Naive B cell (primary cell): ENCODE measurements around the gene RPS4Y1. TPM values are rescaled to one million over a fixed set of nuclear protein-coding genes. Genes with fewer than 3 reads are reported as not detected.
"Not testable (repeated sequence)": the region's sequence is repeated elsewhere in the genome, so short reads cannot be mapped to it uniquely, and the experiment has no call there.

Experiments used
- ATAC-seq, 2 donors: fragments of 150-1000 bp; cut with Tn5 transposase; 2 replicates each; pipeline ENCODE4 v1.10.0; 2021; ENCODE audit warnings: low read depth in 2 of 2, mild to moderate bottlenecking in 2 of 2, moderate library complexity in 2 of 2
- DNase-seq: peaks from one replicate; pipeline ENCODE4 v3.0.0; 2022
- H3K27ac Mint-ChIP-seq, 6 donors: one replicate each; pipeline ENCODE4 v1.8.0; 2020 to 2022; ENCODE audit warnings: mild to moderate bottlenecking in 6 of 6, mixed read lengths in 6 of 6, moderate library complexity in 5 of 6, inconsistent platforms in 2 of 6
- H3K27me3 Mint-ChIP-seq, 3 donors: one replicate each; pipeline ENCODE4 v1.8.0; 2021 to 2022; ENCODE audit warnings: mixed read lengths in 3 of 3, mild to moderate bottlenecking in 1 of 3
- H3K36me3 Mint-ChIP-seq, 2 donors: one replicate each; pipeline ENCODE4 v1.8.0; 2020 to 2022; ENCODE audit warnings: mixed read lengths in 2 of 2, inconsistent platforms in 1 of 2, mild to moderate bottlenecking in 1 of 2
- H3K4me1 Mint-ChIP-seq, 3 donors: one replicate each; pipeline ENCODE4 v1.8.0; 2020 to 2022; ENCODE audit warnings: mixed read lengths in 3 of 3, inconsistent platforms in 1 of 3, mild to moderate bottlenecking in 1 of 3, moderate library complexity in 1 of 3
- H3K4me3 Mint-ChIP-seq, 8 donors: one replicate each; pipeline ENCODE4 v1.8.0; 2020 to 2022; ENCODE audit warnings: mild to moderate bottlenecking in 8 of 8, mixed read lengths in 8 of 8, moderate library complexity in 8 of 8, inconsistent platforms in 2 of 8
- H3K9me3 Mint-ChIP-seq, 7 donors: one replicate each; pipeline ENCODE4 v1.8.0; 2020 to 2022; ENCODE audit warnings: mixed read lengths in 7 of 7, mild to moderate bottlenecking in 5 of 7, inconsistent platforms in 2 of 7, moderate library complexity in 1 of 7
- polyA plus RNA-seq, 6 donors: library from polyadenylated mRNA; unstranded; fragments of 300-500 nt; fragmentation: Illumina TruSeq; gene quantifications; one replicate each; pipeline ENCODE4 v1.2.3, GENCODE V29; 2021; ENCODE audit warnings: low read depth in 6 of 6

The RPS4Y1 gene
- 100 to 1,000 TPM in 1 of 6 donors, not detected in 5; 406 TPM for polyA plus RNA-seq

- Mint-ChIP-seq H3K9me3 (no peaks in the 10 kb centered on the region), H3K4me3 (peak within 1 kb of the TSS in 2 of 8 donors; percentile 89 to 90), H3K36me3 (no peaks in the 10 kb centered on the region), H3K27ac (peak within 1 kb of the TSS in 1 of 6 donors; percentile 95), H3K27me3 (peaks cover 0 to 9% (median 3%) of the 10 kb centered on the region in 3 donors), H3K4me1 (peaks cover 0 to 15% (median 0%) of the 10 kb centered on the region in 3 donors)
- DNase-seq (no peak), ATAC-seq (peak in 1 of 2 donors; percentile 93)
Observed at GRCh38 chrY:2841471-2841893, at the start of gene RPS4Y1. RPS4Y1 (plus strand) TSS chrY:2841602; CDS start chrY:2841625, 23 bp downstream.

GRCh38 chrY:2796977-2797523 lies 44.4 kb upstream of the RPS4Y1 start:
- no peaks in the 10 kb centered on the region for H3K4me1 Mint-ChIP-seq
- DNase-seq (no peak), ATAC-seq (no peak)
- H3K4me3 Mint-ChIP-seq, result no peak overlapping the region
- no peak overlapping the region for H3K27ac Mint-ChIP-seq
- peaks cover 0 to 4% (median 0%) of the 10 kb centered on the region in 3 donors for H3K27me3 Mint-ChIP-seq
- no peaks in the 10 kb centered on the region for H3K36me3 Mint-ChIP-seq
- no peaks in the 10 kb centered on the region for H3K9me3 Mint-ChIP-seq

GRCh38 chrY:2797991-2798390 lies 43.4 kb upstream of the RPS4Y1 start:
- H3K4me3 Mint-ChIP-seq, result no peak overlapping the region
- DNase-seq, result no peak
- H3K9me3 Mint-ChIP-seq, result no peaks in the 10 kb centered on the region
- no peak overlapping the region for H3K27ac Mint-ChIP-seq
- H3K4me1 Mint-ChIP-seq, result no peaks in the 10 kb centered on the region
- peaks cover 0 to 4% (median 0%) of the 10 kb centered on the region in 3 donors for H3K27me3 Mint-ChIP-seq
- no peaks in the 10 kb centered on the region for H3K36me3 Mint-ChIP-seq
- ATAC-seq, result no peak

DNA sequence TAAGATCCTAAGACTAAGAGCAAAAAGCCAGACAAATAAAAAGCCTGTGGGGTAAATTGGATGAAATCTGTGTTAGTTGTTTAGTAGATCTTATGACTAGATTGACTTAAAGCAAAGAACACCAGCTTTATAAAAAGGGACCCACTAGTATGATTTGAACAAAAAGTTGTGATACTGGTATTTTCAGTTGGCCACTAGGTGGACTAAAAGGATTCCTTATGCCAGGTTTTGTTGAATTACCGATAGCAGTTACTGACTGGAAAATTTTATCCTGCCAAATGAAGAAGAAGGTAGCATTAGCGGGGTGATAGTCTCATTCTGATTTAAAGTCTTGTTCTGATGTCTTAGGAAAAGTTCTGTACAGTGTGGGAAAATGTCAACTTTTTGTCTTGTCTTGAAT lies 41.2 kb upstream of the RPS4Y1 start:
- DNase-seq, result no peak
- ATAC-seq, result no peak
- H3K4me1 Mint-ChIP-seq, result no peaks in the 10 kb centered on the region
- H3K36me3 Mint-ChIP-seq, result no peaks in the 10 kb centered on the region
- H3K27ac Mint-ChIP-seq, result no peak overlapping the region
- peaks cover 0 to 9% (median 0%) of the 10 kb centered on the region in 3 donors for H3K27me3 Mint-ChIP-seq
- no peak overlapping the region for H3K4me3 Mint-ChIP-seq
- H3K9me3 Mint-ChIP-seq, result no peaks in the 10 kb centered on the region

DNA sequence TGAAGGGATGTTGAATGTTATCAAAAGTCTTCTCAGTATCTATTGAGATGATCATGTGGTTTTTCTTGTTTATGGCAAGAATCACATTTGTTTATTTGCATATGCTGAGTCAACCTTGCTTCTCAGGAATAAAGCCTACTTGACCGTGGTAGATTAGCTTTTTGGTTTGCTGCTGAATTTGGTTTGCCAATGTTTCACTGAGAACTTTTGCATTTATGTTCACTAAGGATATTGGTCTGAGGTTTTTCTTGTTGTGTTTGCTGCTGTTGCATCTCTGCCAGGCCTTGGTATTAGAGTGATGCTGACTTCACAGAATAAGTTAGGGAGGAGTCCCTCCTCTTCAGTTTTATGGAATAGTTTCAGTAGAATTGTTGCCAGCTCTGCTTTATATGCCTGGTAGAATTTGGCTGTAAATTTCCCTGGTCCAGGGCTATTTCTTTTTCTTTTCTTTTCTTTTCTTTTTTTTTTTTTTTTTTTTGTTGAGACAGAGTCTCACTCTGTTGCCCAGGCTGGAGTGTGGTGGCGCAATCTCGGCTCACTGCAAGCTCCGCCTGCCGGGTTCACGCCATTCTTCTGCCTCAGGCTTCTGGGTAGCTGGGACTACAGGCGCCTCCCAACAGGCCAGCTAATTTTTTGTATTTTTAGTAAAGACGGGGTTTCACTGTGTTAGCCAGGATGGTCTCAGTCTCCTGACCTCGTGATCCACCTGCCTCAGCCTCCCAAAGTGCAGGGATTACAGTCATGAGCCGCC lies 24.1 kb upstream of the RPS4Y1 start:
- not testable (repeated sequence) for H3K4me3 Mint-ChIP-seq, ATAC-seq, H3K27ac Mint-ChIP-seq, H3K9me3 Mint-ChIP-seq, DNase-seq, H3K27me3 Mint-ChIP-seq, H3K36me3 Mint-ChIP-seq, H3K4me1 Mint-ChIP-seq

GRCh38 chrY:2824471-2824870 lies 16.9 kb upstream of the RPS4Y1 start:
- no peaks in the 10 kb centered on the region for H3K4me1 Mint-ChIP-seq
- no peaks in the 10 kb centered on the region for H3K9me3 Mint-ChIP-seq
- no peak overlapping the region for H3K4me3 Mint-ChIP-seq
- no peak overlapping the region for H3K27ac Mint-ChIP-seq
- no peak for ATAC-seq
- no peak for DNase-seq
- H3K36me3 Mint-ChIP-seq, result no peaks in the 10 kb centered on the region
- peaks cover 0 to 8% (median 4%) of the 10 kb centered on the region in 3 donors for H3K27me3 Mint-ChIP-seq

- H3K4me3 Mint-ChIP-seq, result no peak overlapping the region
- no peaks in the 10 kb centered on the region for H3K36me3 Mint-ChIP-seq
- no peaks in the 10 kb centered on the region for H3K4me1 Mint-ChIP-seq
- peaks cover 0 to 23% (median 8%) of the 10 kb centered on the region in 3 donors for H3K27me3 Mint-ChIP-seq
- H3K27ac Mint-ChIP-seq, result no peak overlapping the region
- ATAC-seq, result no peak
- peaks cover 0 to 4% (median 0%) of the 10 kb centered on the region in 7 donors for H3K9me3 Mint-ChIP-seq
- no peak for DNase-seq
Observed at GRCh38 chrY:2828497-2828896, 12.9 kb upstream of the RPS4Y1 start.

DNA sequence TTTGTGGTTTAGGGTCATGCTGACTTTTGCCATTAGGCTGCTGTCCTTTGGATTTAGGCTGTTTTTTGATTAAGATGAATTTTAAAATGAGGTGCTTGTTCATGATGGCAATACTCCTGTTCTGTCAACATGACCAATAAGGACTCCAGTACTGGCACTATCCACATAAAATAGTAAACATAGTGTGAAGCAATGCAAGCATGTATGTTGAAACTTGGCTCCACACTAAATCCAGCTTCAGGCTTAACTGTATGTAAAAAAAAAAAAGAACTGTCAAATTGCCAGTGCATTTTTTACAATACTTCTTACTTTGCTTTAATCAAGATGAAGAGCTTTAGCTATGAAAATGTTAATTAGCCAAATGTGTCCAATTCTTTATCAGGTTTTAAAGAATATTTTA lies 6.2 kb upstream of the RPS4Y1 start:
- H3K36me3 Mint-ChIP-seq, result no peaks in the 10 kb centered on the region
- DNase-seq (no peak), ATAC-seq (no peak)
- H3K27me3 Mint-ChIP-seq, result peaks cover 0 to 44% (median 16%) of the 10 kb centered on the region in 3 donors
- H3K9me3 Mint-ChIP-seq, result peaks cover 0 to 4% (median 0%) of the 10 kb centered on the region in 7 donors
- H3K27ac Mint-ChIP-seq, result no peak overlapping the region
- no peak overlapping the region for H3K4me3 Mint-ChIP-seq
- H3K4me1 Mint-ChIP-seq, result no peaks in the 10 kb centered on the region

DNA sequence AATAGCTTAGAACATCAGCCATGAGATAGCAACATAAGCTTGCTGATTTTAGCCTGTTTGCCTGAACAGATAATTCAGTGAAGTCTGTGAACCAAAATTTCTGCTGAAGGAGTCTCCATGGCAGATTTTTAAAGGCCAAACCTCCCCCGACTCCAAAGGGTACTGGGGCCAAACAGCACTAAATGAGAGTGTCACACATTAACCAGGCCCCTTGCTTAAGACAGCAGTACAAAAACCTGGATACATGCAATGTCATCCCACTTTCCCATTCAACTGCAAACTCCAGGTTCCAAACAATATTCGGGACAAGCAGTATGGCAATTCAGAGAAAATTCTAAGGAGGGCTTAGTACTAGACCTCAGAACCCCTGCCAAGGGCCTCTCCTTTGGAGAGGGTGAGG lies 4.3 kb upstream of the RPS4Y1 start:
- Mint-ChIP-seq H3K4me1 (no peaks in the 10 kb centered on the region), H3K9me3 (no peaks in the 10 kb centered on the region), H3K36me3 (no peaks in the 10 kb centered on the region), H3K4me3 (no peak overlapping the region), H3K27ac (no peak overlapping the region), H3K27me3 (peaks cover 0 to 31% (median 12%) of the 10 kb centered on the region in 3 donors)
- ATAC-seq (no peak), DNase-seq (no peak)

GRCh38 chrY:2837932-2838331 lies 3.5 kb upstream of the RPS4Y1 start:
- Mint-ChIP-seq H3K4me1 (peaks cover 0 to under 1% (median 0%) of the 10 kb centered on the region in 3 donors), H3K4me3 (peak overlapping the region in 1 of 8 donors; percentile 43), H3K27me3 (peaks cover 0 to 29% (median 12%) of the 10 kb centered on the region in 3 donors), H3K36me3 (no peaks in the 10 kb centered on the region), H3K9me3 (no peaks in the 10 kb centered on the region), H3K27ac (no peak overlapping the region)
- no peak for ATAC-seq
- no peak for DNase-seq

GRCh38 chrY:2846791-2847190 lies 5.4 kb downstream of the RPS4Y1 start:
- DNase-seq (no peak), ATAC-seq (no peak)
- Mint-ChIP-seq H3K27me3 (no peaks in the 10 kb centered on the region), H3K4me3 (no peak overlapping the region), H3K36me3 (no peaks in the 10 kb centered on the region), H3K9me3 (no peaks in the 10 kb centered on the region), H3K4me1 (peaks cover 0 to 39% (median 0%) of the 10 kb centered on the region in 3 donors), H3K27ac (no peak overlapping the region)

DNA sequence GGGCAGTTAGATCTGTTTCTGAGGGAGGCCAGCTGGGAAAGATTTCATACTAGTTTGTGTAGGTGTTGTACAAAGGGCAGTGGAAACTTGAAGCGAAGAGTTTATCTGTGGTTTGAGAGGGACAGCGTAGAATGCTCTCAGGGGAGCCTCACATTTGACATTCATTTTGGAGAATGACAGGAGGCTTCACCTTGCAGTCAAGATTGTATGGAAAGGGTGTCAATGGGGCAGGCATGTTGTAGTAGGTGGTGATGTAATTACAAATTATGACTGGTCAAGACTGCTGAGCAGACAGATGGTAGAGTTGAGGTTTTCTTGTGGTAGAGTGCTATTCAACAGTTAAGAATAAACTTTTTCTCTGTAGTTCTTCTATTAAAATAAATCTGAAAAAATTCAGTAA lies 7.0 kb downstream of the RPS4Y1 start:
- Mint-ChIP-seq H3K27me3 (no peaks in the 10 kb centered on the region), H3K4me3 (no peak overlapping the region), H3K9me3 (no peaks in the 10 kb centered on the region), H3K27ac (no peak overlapping the region), H3K36me3 (no peaks in the 10 kb centered on the region), H3K4me1 (peaks cover 0 to 37% (median 0%) of the 10 kb centered on the region in 3 donors)
- ATAC-seq (no peak), DNase-seq (no peak)

GRCh38 chrY:2849368-2849767 lies 8.0 kb downstream of the RPS4Y1 start:
- Mint-ChIP-seq H3K4me3 (no peak overlapping the region), H3K36me3 (no peaks in the 10 kb centered on the region), H3K27ac (no peak overlapping the region), H3K9me3 (no peaks in the 10 kb centered on the region), H3K27me3 (no peaks in the 10 kb centered on the region), H3K4me1 (peaks cover 0 to 29% (median 0%) of the 10 kb centered on the region in 3 donors)
- no peak for ATAC-seq
- DNase-seq, result no peak

DNA sequence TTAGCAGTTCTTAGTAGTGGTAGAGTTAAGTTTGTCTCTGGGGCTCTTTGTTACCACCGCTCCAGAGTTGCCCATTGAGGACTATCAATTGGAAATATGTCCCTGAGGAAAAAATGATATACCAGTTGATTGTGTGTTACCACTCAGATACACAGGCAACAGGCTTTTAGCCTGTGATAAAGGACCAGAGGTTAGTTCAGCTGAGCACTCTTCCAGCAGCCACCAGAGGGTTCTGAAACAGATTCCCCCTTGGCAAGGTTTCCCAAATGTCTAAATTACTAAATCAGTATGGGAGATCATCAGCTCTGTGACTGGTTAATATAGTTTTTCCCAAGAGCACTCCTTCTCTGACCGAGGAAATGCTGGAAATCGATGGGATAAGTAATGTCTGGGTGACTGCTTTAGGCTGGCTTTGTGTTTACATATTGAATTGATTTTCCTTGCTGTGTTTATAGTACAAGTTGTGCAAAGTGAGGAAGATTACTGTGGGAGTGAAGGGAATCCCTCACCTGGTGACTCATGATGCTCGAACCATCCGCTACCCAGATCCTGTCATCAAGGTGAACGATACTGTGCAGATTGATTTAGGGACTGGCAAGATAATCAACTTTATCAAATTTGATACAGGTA lies 12.9 kb downstream of the RPS4Y1 start:
- no peak for ATAC-seq
- Mint-ChIP-seq H3K27me3 (no peaks in the 10 kb centered on the region), H3K4me3 (no peak overlapping the region), H3K9me3 (no peaks in the 10 kb centered on the region), H3K36me3 (no peaks in the 10 kb centered on the region), H3K27ac (no peak overlapping the region), H3K4me1 (peaks cover 0 to 15% (median 0%) of the 10 kb centered on the region in 3 donors)
- DNase-seq, result no peak
